ENCODE results near the gene NDUFV1.

GRCh38 chr11:67645521-67646461 lies 39.1 kb downstream of the NDUFV1 start:
- TF ChIP-seq CTCF (IDR thresholded peaks at IDR 0.05) = no peak
- TF ChIP-seq EP300 (IDR thresholded peaks at IDR 0.05) = no peak
- no peak for TF ChIP-seq POLR2A (IDR thresholded peaks at IDR 0.05)

All from sigmoid colon (tissue), 4 donors.